GM12878 (cell line): ENCODE data around the gene ARFRP1. TPM values are rescaled to one million over a fixed set of nuclear protein-coding genes. Genes with fewer than 3 reads are reported as not detected.

ENCODE experiments used
- ATAC-seq: fragments of 200-7000 bp; cut with Tn5 transposase; 3 replicates; pipeline ENCODE4 v1.9.1; 2020; ENCODE audit warnings: mild to moderate bottlenecking, moderate library complexity
- BruUV-seq: library from RNA; stranded (reverse); fragments of 400-500 nt; replicated peaks from 2 replicates; lab custom pipeline; 2021; lab: Mats Ljungman, UMichigan
- CTCF ChIA-PET: fragments of 300-600 bp; sonication (Branson Sonifier 250); formaldehyde crosslinking; extraction: SDS; loops from one replicate; lab custom pipeline; 2021; ENCODE audit warnings: inconsistent platforms; lab: Yijun Ruan, JAX
- POLR2A ChIA-PET: fragments of 350-600 bp; formaldehyde crosslinking; extraction: SDS; loops from one replicate; lab custom pipeline; 2021; ENCODE audit warnings: inconsistent platforms; lab: Charles Lee
- RAD21 ChIA-PET: fragments of 300-600 bp; sonication (Branson Sonifier 250); formaldehyde crosslinking; loops from one replicate; lab custom pipeline; 2023; ENCODE audit warnings: antibody characterized with exemption; ENCODE audit not compliant: unreplicated experiment; lab: Charles Lee
- SMC1A ChIA-PET: fragments of 300-600 bp; sonication (Branson Sonifier 250); formaldehyde crosslinking; loops from one replicate; lab custom pipeline; 2023; ENCODE audit not compliant: unreplicated experiment, uncharacterized antibody; lab: Charles Lee
- DNase-seq: peaks from one replicate; pipeline ENCODE4 v3.0.0-alpha.2; 2011; ENCODE audit warnings: low read depth, low spot score
- FAIRE-seq: peaks from 3 replicates; lab custom pipeline; 2011; peaks lifted over from hg19 to GRCh38; lab: Jason Lieb, UNC
- H2AFZ ChIP-seq: 2 replicates; pipeline ENCODE4 v1.6.0; 2011; ENCODE audit warnings: low read depth, low read length, control low read depth; ENCODE audit not compliant: control insufficient read depth
- H3K27ac ChIP-seq: 2 replicates; pipeline ENCODE4 v1.5.1; 2011; ENCODE audit warnings: control low read depth; ENCODE audit not compliant: control insufficient read depth, insufficient read depth
- H3K27me3 ChIP-seq, 2 experiments: replicated peaks in 1 of 2; 2 replicates each; pipeline versions ENCODE4 v1.6.0 to v1.6.1; 2011; ENCODE audit warnings: low read length in 1 of 2; ENCODE audit not compliant: control insufficient read depth in 2 of 2, insufficient read depth in 2 of 2
- H3K36me3 ChIP-seq, 2 experiments: 2 replicates each; pipeline ENCODE4 v1.5.1; 2011; ENCODE audit warnings: low read length in 1 of 2; ENCODE audit not compliant: control insufficient read depth in 2 of 2, insufficient read depth in 2 of 2
- H3K4me1 ChIP-seq: 2 replicates; pipeline ENCODE4 v1.6.1; 2011; ENCODE audit warnings: mild to moderate bottlenecking, low read length, moderate library complexity, mixed read lengths; ENCODE audit not compliant: control insufficient read depth, insufficient read depth
- H3K4me2 ChIP-seq: 2 replicates; pipeline ENCODE4 v1.6.0; 2011; ENCODE audit warnings: control low read depth; ENCODE audit not compliant: control insufficient read depth, insufficient read depth
- H3K4me3 ChIP-seq: fragments of 200-600 bp; sonication (generic); 2 replicates; pipeline ENCODE4 v1.5.1; 2016
- H3K79me2 ChIP-seq: 2 replicates; pipeline ENCODE4 v1.6.0; 2011; ENCODE audit warnings: low read length; ENCODE audit not compliant: control insufficient read depth, insufficient read depth
- H3K9ac ChIP-seq: 2 replicates; pipeline ENCODE4 v1.8.0; 2011; ENCODE audit warnings: low read length, control low read depth, mixed read lengths; ENCODE audit not compliant: control insufficient read depth, insufficient read depth
- H3K9me3 ChIP-seq: replicated peaks from 3 replicates; pipeline ENCODE4 v1.5.1; 2011; ENCODE audit warnings: mild to moderate bottlenecking, low read length; ENCODE audit not compliant: control insufficient read depth, insufficient read depth
- H4K20me1 ChIP-seq: 2 replicates; pipeline ENCODE4 v1.6.0; 2011; ENCODE audit not compliant: control insufficient read depth, insufficient read depth
- CBX3 ChIP-seq: fragments of 200-600 bp; sonication (generic); IDR thresholded peaks from 2 replicates; pipeline ENCODE4 v1.6.1; 2016; ENCODE audit warnings: low read depth, borderline replicate concordance
- CREB1 ChIP-seq: IDR thresholded peaks from 2 replicates; pipeline ENCODE4 v1.6.1; 2012; ENCODE audit warnings: low read depth, mild to moderate bottlenecking, inconsistent platforms
- E2F8 ChIP-seq: fragments of 450-650 bp; IDR thresholded peaks from 2 replicates; pipeline ENCODE4 v1.6.1; 2018; ENCODE audit warnings: mild to moderate bottlenecking, low read depth, moderate library complexity; ENCODE audit not compliant: partially characterized antibody
- FOXM1 ChIP-seq: IDR thresholded peaks from 2 replicates; pipeline ENCODE4 v1.6.1; 2012; ENCODE audit warnings: low read depth, mild to moderate bottlenecking, inconsistent platforms, low read length, moderate library complexity
- HDGF ChIP-seq: fragments of 450-650 bp; IDR thresholded peaks from 2 replicates; pipeline ENCODE4 v1.6.1; 2016; ENCODE audit warnings: antibody characterized with exemption
- JUND ChIP-seq: IDR thresholded peaks from 2 replicates; pipeline ENCODE4 v1.6.1; 2012; ENCODE audit warnings: low read depth, mild to moderate bottlenecking, low read length, improper control_type of control experiment, moderate library complexity
- MTA3 ChIP-seq: IDR thresholded peaks from 2 replicates; pipeline ENCODE4 v1.6.1; 2012; ENCODE audit warnings: low read length, inconsistent platforms, borderline replicate concordance
- NRF1 ChIP-seq: conservative IDR thresholded peaks from 2 replicates; pipeline ENCODE4 v1.6.1; 2011; ENCODE audit warnings: mild to moderate bottlenecking, low read depth, low read length, improper control_type of control experiment
- PBX3 ChIP-seq: IDR thresholded peaks from 2 replicates; pipeline ENCODE4 v1.6.1; 2011; ENCODE audit warnings: mild to moderate bottlenecking, low read depth, low read length, moderate library complexity; ENCODE audit not compliant: insufficient replicate concordance
- PML ChIP-seq: IDR thresholded peaks from 2 replicates; pipeline ENCODE4 v1.6.1; 2012; ENCODE audit warnings: low read length, inconsistent platforms
- PRDM15 ChIP-seq: fragments of 450-650 bp; formaldehyde crosslinking; IDR thresholded peaks from 2 replicates; pipeline ENCODE4 v1.4.0; 2020; ENCODE audit warnings: mild to moderate bottlenecking, moderate library complexity
- SMAD5 ChIP-seq: IDR thresholded peaks from 2 replicates; pipeline ENCODE4 v1.6.1; 2016; ENCODE audit warnings: antibody characterized with exemption, low read depth
- TAF1 ChIP-seq: IDR thresholded peaks from 2 replicates; pipeline ENCODE4 v1.6.1; 2011; ENCODE audit warnings: mild to moderate bottlenecking, low read depth, low read length, borderline replicate concordance
- TCF12 ChIP-seq: IDR thresholded peaks from 2 replicates; pipeline ENCODE4 v1.6.1; 2011; ENCODE audit warnings: low read depth, mild to moderate bottlenecking, low read length
- YY1 ChIP-seq: IDR thresholded peaks from 2 replicates; pipeline ENCODE4 v1.6.1; 2011; ENCODE audit warnings: low read depth, mild to moderate bottlenecking, low read length
- ZNF24 ChIP-seq: fragments of 450-650 bp; IDR thresholded peaks from 2 replicates; pipeline ENCODE4 v1.6.1; 2017; ENCODE audit warnings: antibody characterized with exemption, mild to moderate bottlenecking
- ZNF622 ChIP-seq: fragments of 450-650 bp; IDR thresholded peaks from 2 replicates; pipeline ENCODE4 v1.6.1; 2017; ENCODE audit warnings: mild to moderate bottlenecking, inconsistent platforms
- WGBS: methylation state at CpG from one replicate; pipeline ENCODE4 v1.1.6; 2016; ENCODE audit warnings: low lambda C conversion rate; ENCODE audit not compliant: insufficient replicate concordance, insufficient coverage; ENCODE audit errors: missing lambda C conversion rate; 5-methylcytosine and 5-hydroxymethylcytosine counted together
- in situ Hi-C: fragments of 300-500 bp; cut with MboI; formaldehyde crosslinking; loops from 9 replicates; pipeline ENCODE4 v1.14.3; 2018; ENCODE audit warnings: mixed read lengths
- intact Hi-C: fragments of 100-400 bp; cut with micrococcal nuclease; formaldehyde crosslinking; loops from one replicate; pipeline ENCODE4 v1.14.2; 2022; ENCODE audit not compliant: unreplicated experiment
- polyA plus RNA-seq, 11 experiments: library from polyadenylated mRNA; depleted of rRNA in 4 of 11; unstranded in 6 of 11; stranded (reverse) in 5 of 11; fragments of >200 nt; fragmentation: Nextera tagmentation in 4 of 11; fragmentation: Illumina TruSeq in 1 of 11; extraction: Ambion mirVana in 4 of 11; extraction: Trizol in 1 of 11; gene quantifications; 1 replicate in 1 of 11; 2 replicates in 10 of 11; pipeline versions ENCODE4 v1.2.1 to v1.2.3, GENCODE V29; 2011 to 2016; ENCODE audit warnings: inconsistent platforms in 2 of 11, missing spikeins in 2 of 11, low read depth in 1 of 11
- total RNA-seq, 4 experiments: library from RNA; depleted of rRNA in 3 of 4; stranded (reverse); fragments of >200 nt in 3 of 4; fragmentation: Illumina TruSeq in 1 of 4; extraction: Trizol in 1 of 4; gene quantifications; 2 replicates each; pipeline versions ENCODE4 v1.2.1 to v1.2.3, GENCODE V29; 2013 to 2021

The ARFRP1 gene
- total and polyA plus RNA-seq, 10 of the 15 experiments (the other 5 are each of a cell fraction or from before 2014, with no cell fraction given) = 0.37 to 71.7 (median 34.6) TPM

GRCh38 chr20:63682384-63683139 is 25.2 kb downstream of the ARFRP1 start (continued):
- TF ChIP-seq YY1 (no peak), NRF1 (no peak), JUND (no peak), CREB1 (no peak), TAF1 (no peak), ZNF622 (no peak), PML (no peak), ZNF24 (no peak), HDGF (no peak)

- H3K9me3 ChIP-seq = no peaks in the 10 kb centered on the region
- in situ Hi-C loops = no loop called here
- ChIA-PET SMC1A (no interaction called here), POLR2A (no interaction called here), CTCF (no interaction called here), RAD21 (no interaction called here)
- intact Hi-C loops = no loop called here
- H3K79me2 ChIP-seq = no peaks in the 10 kb centered on the region
- DNase-seq = no peak
- H2AFZ ChIP-seq = no peak overlapping the region
- H3K27ac ChIP-seq = no peak overlapping the region
- FAIRE-seq = no peak
- no peak for ATAC-seq
- no TSS peak for BruUV-seq
- H3K4me1 ChIP-seq = no peaks in the 10 kb centered on the region
- peaks cover 1 to 4% of the 10 kb centered on the region in 2 experiments; a peak in 2 of 4 replicates for H3K36me3 ChIP-seq
- H3K9ac ChIP-seq = no peak overlapping the region
- H3K4me2 ChIP-seq = no peak overlapping the region
- H4K20me1 ChIP-seq = no peaks in the 10 kb centered on the region
- WGBS = 95% methylated on average over 13 of the region's 13 CpGs
- no peak overlapping the region for H3K4me3 ChIP-seq
- H3K27me3 ChIP-seq = no peaks in the 10 kb centered on the region
- TF ChIP-seq PBX3 (no peak), PRDM15 (CRISPR knock-in tag) (no peak), E2F8 (no peak), CBX3 (no peak), FOXM1 (no peak), SMAD5 (no peak), TCF12 (no peak), MTA3 (no peak)
Observed at GRCh38 chr20:63681609-63682142, 26.1 kb downstream of the ARFRP1 start.
